NCI-H1694 (cell line): Measurements from ENCODE around the gene SCFD2.

Source experiments
- DNase-seq: peaks from one replicate; lab custom pipeline; 2025; lab: John Stamatoyannopoulos, UW

SCFD2 gene

GRCh38 chr4:52823702-52824092 lies 542.2 kb downstream of the SCFD2 start:
- no peak for DNase-seq
